ENCODE results near the gene HK2.
"Not testable (repeated sequence)": the region's sequence is repeated elsewhere in the genome, so short reads cannot be mapped to it uniquely, and the experiment has no call there.

Gene HK2

GRCh38 chr2:74833418-74834233, at the start of gene HK2:
TSS of gene HK2 (plus strand) at chr2:74834127. CDS start at chr2:74834581, 454 bp downstream.
- DNase-seq: peak; percentile 57

GRCh38 chr2:74789271-74789670, 44.7 kb upstream of the HK2 start:
- no peak for DNase-seq

GRCh38 chr2:74792282-74792681, 41.6 kb upstream of the HK2 start:
- DNase-seq: no peak

- DNase-seq: not testable (repeated sequence)
Measured at GRCh38 chr2:74794878-74795277, 39.0 kb upstream of the HK2 start.

GRCh38 chr2:74806355-74806839, 27.5 kb upstream of the HK2 start:
- DNase-seq: no peak

GRCh38 chr2:74806920-74807319, 27.0 kb upstream of the HK2 start:
- DNase-seq: no peak

GRCh38 chr2:74812787-74813590, 20.9 kb upstream of the HK2 start:
- no peak for DNase-seq

GRCh38 chr2:74814102-74814501, 19.8 kb upstream of the HK2 start:
- DNase-seq: no peak

GRCh38 chr2:74815941-74816340, 18.0 kb upstream of the HK2 start:
- DNase-seq: no peak

- DNase-seq: peak; percentile 64
Measured at GRCh38 chr2:74816540-74817303, 17.2 kb upstream of the HK2 start.

GRCh38 chr2:74817304-74817675, 16.6 kb upstream of the HK2 start:
- DNase-seq: no peak

GRCh38 chr2:74819702-74820101, 14.2 kb upstream of the HK2 start:
- DNase-seq: no peak

- no peak for DNase-seq
Measured at GRCh38 chr2:74821177-74822126, 12.5 kb upstream of the HK2 start.

- DNase-seq: no peak
Measured at GRCh38 chr2:74822771-74823566, 11.0 kb upstream of the HK2 start.

- no peak for DNase-seq
Measured at GRCh38 chr2:74824679-74825078, 9.2 kb upstream of the HK2 start.

- no peak for DNase-seq
Measured at GRCh38 chr2:74828543-74828942, 5.4 kb upstream of the HK2 start.

- DNase-seq: no peak
Measured at GRCh38 chr2:74831693-74832530, 2.0 kb upstream of the HK2 start.

GRCh38 chr2:74834234-74834791, 386 bp downstream of the HK2 start:
- not testable (repeated sequence) for DNase-seq

- DNase-seq: no peak
Measured at GRCh38 chr2:74834792-74835755, 1.1 kb downstream of the HK2 start.
